Posterior vena cava (tissue), 2 donors: ENCODE data around the gene CRACR2A. TPM values are rescaled to one million over a fixed set of nuclear protein-coding genes. Genes with fewer than 3 reads are reported as not detected.

ENCODE experiments used
- DNase-seq: peaks from one replicate; pipeline ENCODE4 v3.0.0-alpha.2; 2020; ENCODE audit warnings: low spot score
- intact Hi-C, 2 donors: fragments of 100-400 bp; cut with DNase I; formaldehyde crosslinking; loops; one replicate each; pipeline versions ENCODE4 v1.14.1 to v1.14.2; 2022 to 2023
- total RNA-seq, 2 donors: library from RNA; stranded (reverse); fragmentation: NEBNext Ultra II Directional; extraction: Animal tissue kit (Norgen Biotek cat#: 25700); gene quantifications; one replicate each; pipeline ENCODE4 v1.2.1, GENCODE V29; 2021
- donor health status: DM: yes; HTN: yes; CAD: no.
- donor health status: DM: yes; HTN: yes; CAD: no.

The CRACR2A gene
- total RNA-seq, 2 donors from 2014 or later: 3.7 to 5.1 TPM

GRCh38 chr12:3632754-3633153, 120.2 kb downstream of the CRACR2A start:
- intact Hi-C loops: no loop called here
- DNase-seq: no peak

DNA sequence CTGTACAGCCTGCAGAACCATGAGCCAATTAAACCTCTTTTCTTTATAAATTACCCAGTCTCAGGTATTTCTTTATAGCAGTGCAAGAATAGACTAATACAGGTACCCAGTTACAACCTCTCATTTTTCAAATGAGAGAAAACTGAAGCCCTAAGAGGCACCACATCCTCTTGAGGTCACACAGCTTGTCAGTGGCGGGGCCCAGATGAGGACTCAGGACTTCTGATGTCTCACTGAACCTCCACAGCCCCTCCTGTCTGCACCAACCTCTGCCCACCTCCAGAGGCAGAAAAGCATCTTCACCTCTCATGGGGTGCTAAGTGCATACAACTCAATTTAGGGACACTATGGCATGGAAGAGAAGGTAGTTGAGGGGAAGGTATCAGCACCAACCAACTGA, 120.7 kb downstream of the CRACR2A start:
- DNase-seq: peak; percentile 40
- intact Hi-C loops: no loop called here

GRCh38 chr12:3631759-3632158, 121.2 kb downstream of the CRACR2A start:
- intact Hi-C loops: no loop called here
- DNase-seq: peak; percentile 12

GRCh38 chr12:3631272-3631637, 121.7 kb downstream of the CRACR2A start:
- intact Hi-C loops: no loop called here
- DNase-seq: peak; percentile 68

GRCh38 chr12:3630621-3631271, 122.2 kb downstream of the CRACR2A start:
- intact Hi-C loops: no loop called here
- peak; percentile 67 for DNase-seq

DNA sequence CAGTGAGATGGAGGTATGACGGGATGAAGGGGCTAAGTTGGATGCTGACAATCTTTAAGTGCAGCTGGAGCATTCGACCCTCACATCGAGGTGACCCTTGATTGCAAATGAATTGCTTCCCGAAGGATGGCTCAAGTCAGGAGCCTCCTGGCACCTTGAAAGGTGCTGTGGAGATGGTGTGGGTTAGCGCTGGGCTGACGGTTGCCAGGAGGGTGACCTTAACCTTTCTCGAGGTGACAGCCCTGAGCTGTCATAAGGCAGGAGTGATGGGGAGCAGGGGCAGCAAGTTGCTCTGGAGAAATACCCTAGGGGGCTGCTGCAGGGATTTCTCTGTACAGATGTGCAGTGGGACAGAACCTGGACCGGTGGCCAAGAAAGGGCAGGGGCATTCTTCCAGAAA, 122.8 kb downstream of the CRACR2A start:
- intact Hi-C loops: no loop called here
- DNase-seq: peak; percentile 55

- intact Hi-C loops: no loop called here
- DNase-seq: peak; percentile 63
Observed at GRCh38 chr12:3629057-3629830, 123.7 kb downstream of the CRACR2A start.

DNA sequence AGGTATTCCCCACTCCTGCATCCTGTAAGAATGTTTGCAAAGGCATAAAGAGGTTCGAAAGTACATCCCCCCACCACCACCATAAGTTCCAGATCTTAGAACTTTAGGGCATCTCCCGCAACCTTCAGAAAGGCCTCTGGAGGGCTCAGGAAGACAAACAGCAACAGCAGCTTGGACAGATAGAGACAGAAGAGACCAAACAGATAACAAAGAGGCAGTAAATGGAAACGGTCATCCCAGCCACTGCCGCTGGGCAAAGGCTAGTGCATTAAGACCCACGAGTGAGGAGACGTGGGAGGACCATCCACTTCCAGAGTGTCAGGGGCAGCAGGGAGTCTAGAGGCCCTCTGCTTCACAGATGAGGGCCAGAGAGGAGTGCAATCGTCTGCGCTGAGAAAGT, 124.3 kb downstream of the CRACR2A start:
- intact Hi-C loops: no loop called here
- DNase-seq: peak; percentile 50

DNA sequence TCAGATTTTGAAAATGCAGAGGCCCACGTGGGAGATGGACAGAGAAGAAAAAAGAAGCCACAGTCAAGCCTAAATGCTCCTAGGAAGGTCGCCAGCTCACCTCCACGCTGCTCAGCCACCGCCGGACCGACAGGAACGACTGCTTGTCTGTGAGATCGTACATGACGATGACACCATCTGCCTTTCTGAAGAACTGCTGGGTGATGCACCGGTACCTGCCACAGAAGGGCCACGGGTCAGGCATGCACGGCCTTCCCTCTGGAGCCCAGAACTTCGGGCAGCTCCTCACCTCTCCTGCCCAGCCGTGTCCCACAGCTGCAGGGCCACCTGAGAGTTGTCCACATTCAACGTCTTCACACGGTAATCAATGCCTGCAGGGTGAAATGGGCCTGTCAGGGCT, 125.6 kb downstream of the CRACR2A start:
- DNase-seq: no peak
- intact Hi-C loops: no loop called here

GRCh38 chr12:3624273-3624672, 128.6 kb downstream of the CRACR2A start:
- DNase-seq: peak; percentile 1
- intact Hi-C loops: no loop called here

DNA sequence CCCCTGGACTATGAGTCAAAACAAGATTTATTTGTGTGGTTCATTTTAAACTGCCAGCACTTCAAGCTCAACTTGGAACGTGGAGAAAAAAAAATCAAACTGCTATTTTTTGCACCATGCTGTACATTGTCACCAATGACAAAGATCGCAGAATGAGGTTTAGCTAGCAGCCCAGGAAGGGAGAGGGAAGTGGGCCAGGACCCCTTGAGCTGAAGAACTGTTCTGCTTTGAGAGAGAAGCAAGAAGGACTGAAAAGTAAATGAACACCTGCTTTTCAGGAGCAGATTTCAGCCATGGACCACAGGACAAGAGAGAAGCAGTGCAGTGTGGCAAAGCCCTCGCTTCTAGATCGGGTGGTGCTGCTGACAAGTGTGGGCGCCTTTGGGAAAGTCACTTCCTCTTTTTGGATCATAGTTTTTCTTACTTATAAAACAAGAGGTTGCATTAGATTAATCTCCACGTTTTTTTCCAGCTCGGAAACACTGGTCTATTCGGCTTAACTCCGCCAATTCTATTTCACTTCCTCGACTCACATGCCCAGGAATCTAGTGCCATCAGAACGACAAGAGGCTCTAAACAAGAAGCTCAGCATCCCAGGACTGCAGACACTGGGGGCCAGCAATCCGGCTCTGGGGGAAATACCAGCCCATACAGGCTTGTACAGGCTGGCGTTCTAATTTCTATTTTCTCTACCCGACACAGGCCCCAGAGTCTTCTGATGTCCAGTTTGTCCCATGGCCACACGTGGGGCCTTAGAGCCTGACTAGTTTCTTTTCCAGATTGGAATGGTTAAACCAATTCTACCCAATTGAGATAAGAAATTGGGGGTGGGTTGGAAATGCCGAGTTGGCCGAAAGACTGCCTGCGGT, 129.9 kb downstream of the CRACR2A start:
- peak; percentile 24 for DNase-seq

DNA sequence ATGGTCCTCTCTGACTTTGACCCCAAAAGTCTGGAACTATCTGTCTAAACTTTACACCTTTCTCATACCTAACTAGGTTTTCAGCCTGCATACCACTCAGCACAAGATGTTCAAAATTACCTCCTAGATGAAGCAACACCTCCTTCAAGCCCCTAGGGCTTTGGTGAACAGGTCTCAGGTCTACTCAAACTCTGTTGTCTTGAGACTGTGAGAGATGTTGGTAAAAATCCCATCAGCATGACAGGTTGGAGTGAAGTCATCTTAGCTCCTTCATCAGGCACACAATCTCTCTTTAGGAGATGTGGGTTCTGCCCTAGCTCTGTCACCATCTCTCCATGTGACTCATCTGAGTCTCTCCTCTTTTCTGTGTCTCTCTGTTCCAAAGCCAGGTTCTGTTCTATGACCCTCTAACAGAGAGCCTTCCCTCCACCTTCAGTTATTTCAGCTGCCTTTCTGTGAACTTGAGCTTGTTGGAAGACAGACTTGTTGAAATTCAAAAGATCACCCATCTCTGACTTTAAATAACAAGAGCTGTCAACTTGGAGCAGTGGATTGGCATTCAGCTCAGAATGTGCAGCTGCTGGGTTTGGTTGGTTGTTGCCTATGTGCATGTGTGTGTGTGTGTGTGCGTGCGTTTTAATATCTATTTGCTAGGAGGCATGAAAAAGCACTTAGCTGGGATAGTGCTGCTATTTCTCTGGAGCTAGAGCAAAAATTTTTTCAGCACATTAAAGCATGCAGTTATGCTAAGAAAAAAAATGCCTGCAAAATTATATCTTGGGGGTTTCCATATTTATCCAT, 130.7 kb downstream of the CRACR2A start:
- peak; percentile 23 for DNase-seq
- intact Hi-C loops: no loop called here

More for the DNA sequence above, 129.9 kb downstream of the CRACR2A start:
- intact Hi-C loops: no loop called here

- intact Hi-C loops: no loop called here
- DNase-seq: peak; percentile 49
Observed at GRCh38 chr12:3620856-3621255, 132.1 kb downstream of the CRACR2A start.

GRCh38 chr12:3617565-3617964, 135.3 kb downstream of the CRACR2A start:
- DNase-seq: peak; percentile 51
- intact Hi-C loops: no loop called here

DNA sequence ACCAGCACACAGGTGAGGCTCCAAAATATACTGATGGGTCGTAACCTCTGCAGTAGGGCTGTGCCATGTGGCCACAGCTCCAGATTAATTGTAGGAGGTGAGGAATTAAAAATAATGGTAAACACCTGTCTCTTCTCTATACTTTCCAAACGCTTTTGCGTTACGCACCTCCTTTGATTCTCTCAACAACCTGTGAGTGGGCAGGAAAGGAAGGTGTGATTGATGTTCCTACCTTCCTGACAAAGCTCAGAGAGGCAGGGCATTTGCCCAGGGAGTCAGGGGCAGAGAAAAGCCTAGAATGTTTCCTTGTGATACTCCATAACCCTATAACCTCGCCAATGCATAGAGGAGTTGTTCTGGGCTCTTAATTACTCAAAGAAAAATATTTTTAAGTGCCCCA, 137.0 kb downstream of the CRACR2A start:
- DNase-seq: peak; percentile 9
- intact Hi-C loops: no loop called here

GRCh38 chr12:3614806-3615466, 138.0 kb downstream of the CRACR2A start:
- intact Hi-C loops: no loop called here
- peak; percentile 75 for DNase-seq

- DNase-seq: peak; percentile 41
- intact Hi-C loops: no loop called here
Observed at GRCh38 chr12:3613641-3614395, 139.1 kb downstream of the CRACR2A start.
